Left ventricle myocardium inferior (tissue), 1 donor: ENCODE results near the gene GUCA1C. TPM values are rescaled to one million over a fixed set of nuclear protein-coding genes. Genes with fewer than 3 reads are reported as not detected.

ENCODE experiments used
- DNase-seq: peaks from one replicate; pipeline ENCODE4 v3.0.0-alpha.2; 2020
- H3K27ac ChIP-seq: fragments of 200-600 bp; replicated peaks from 2 replicates; pipeline ENCODE4 v1.8.0; 2021
- H3K27me3 ChIP-seq: fragments of 200-600 bp; 2 replicates; pipeline ENCODE4 v1.8.0; 2021; ENCODE audit warnings: low read depth
- H3K36me3 ChIP-seq: fragments of 200-600 bp; 2 replicates; pipeline ENCODE4 v1.8.0; 2021
- H3K4me1 ChIP-seq: fragments of 200-600 bp; 2 replicates; pipeline ENCODE4 v1.8.0; 2021
- H3K4me3 ChIP-seq: fragments of 200-600 bp; 2 replicates; pipeline ENCODE4 v1.8.0; 2021; ENCODE audit warnings: mild to moderate bottlenecking, moderate library complexity
- H3K9me3 ChIP-seq: fragments of 200-600 bp; replicated peaks from 2 replicates; pipeline ENCODE4 v1.8.0; 2021
- intact Hi-C: fragments of 100-400 bp; cut with micrococcal nuclease; formaldehyde crosslinking; loops from one replicate; pipeline ENCODE4 v1.11.0; 2022
- total RNA-seq: library from RNA; stranded (reverse); fragmentation: NEBNext Ultra II Directional; extraction: Animal tissue kit (Norgen Biotek cat#: 25700); gene quantifications from one replicate; pipeline ENCODE4 v1.2.1, GENCODE V29; 2021
- TF ChIP-seq, protein P1 (sequence below): fragments of 200-600 bp; IDR thresholded peaks from 2 replicates; pipeline ENCODE4 v1.8.0; 2021; ENCODE audit warnings: antibody characterized with exemption, mild to moderate bottlenecking, borderline replicate concordance
- donor health status: DM: no; HTN: yes; CAD: no; lungs with severe emphysema.

The GUCA1C gene
- total RNA-seq, 1 donor from 2014 or later = 5.8 TPM

DNA sequence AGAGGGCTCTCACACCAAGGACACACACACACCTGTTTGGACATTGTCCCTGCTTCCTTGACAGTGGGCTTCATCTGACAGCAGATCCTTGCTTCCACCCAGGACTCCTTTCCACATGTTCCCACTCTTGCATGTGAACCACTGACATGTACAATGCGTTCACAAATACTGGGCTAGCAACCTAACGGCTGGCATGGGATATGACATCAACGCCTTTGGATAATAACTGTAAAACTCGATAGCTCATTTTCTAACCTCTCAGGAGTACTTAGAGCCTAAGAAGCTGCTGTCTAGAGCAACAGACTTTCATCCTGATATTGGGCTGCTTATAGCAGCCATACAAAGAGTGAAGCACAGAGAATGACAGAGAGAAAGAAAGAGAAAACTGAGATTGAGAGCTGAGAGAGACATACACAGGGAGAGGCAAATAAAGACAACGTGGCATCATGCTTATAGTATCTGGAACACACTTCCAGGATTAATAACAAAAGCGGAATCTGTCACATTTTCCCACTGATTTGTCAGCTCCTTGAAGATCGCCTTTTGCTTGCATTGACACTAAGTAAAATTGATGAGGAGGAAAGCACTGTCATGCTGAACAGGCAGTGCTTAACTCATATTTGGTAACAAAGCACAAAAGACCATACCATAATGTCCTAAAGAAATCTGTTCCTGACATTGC is 1.7 kb downstream of the GUCA1C start:
- Histone ChIP-seq H3K4me1 (no peaks in the 10 kb centered on the region), H3K4me3 (no peak overlapping the region), H3K27me3 (no peaks in the 10 kb centered on the region), H3K36me3 (no peaks in the 10 kb centered on the region), H3K9me3 (no peaks in the 10 kb centered on the region), H3K27ac (no peak overlapping the region)
- intact Hi-C loops = no loop called here
- TF ChIP-seq, protein P1, sequence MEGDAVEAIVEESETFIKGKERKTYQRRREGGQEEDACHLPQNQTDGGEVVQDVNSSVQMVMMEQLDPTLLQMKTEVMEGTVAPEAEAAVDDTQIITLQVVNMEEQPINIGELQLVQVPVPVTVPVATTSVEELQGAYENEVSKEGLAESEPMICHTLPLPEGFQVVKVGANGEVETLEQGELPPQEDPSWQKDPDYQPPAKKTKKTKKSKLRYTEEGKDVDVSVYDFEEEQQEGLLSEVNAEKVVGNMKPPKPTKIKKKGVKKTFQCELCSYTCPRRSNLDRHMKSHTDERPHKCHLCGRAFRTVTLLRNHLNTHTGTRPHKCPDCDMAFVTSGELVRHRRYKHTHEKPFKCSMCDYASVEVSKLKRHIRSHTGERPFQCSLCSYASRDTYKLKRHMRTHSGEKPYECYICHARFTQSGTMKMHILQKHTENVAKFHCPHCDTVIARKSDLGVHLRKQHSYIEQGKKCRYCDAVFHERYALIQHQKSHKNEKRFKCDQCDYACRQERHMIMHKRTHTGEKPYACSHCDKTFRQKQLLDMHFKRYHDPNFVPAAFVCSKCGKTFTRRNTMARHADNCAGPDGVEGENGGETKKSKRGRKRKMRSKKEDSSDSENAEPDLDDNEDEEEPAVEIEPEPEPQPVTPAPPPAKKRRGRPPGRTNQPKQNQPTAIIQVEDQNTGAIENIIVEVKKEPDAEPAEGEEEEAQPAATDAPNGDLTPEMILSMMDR = no peak
- DNase-seq = no peak

DNA sequence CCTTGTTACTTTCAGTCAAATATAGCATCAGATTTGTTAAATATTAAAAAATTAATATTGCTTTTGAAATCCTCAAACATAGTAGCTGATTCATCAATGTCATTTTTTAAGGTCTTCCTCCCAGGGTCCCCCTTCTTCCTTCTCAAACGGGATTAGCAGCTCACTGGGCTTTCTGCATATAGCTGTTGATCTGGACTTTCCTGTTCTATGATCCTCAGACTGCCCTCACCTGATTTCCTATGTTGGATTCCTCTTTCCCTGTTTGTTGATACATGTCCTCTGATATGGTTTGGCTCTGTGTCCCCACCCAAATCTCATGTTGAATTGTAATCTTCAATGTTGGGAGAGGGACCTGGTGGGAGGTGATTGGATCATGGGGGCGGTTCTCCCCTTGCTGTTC is 5.8 kb downstream of the GUCA1C start:
- no peaks in the 10 kb centered on the region for H3K4me1 ChIP-seq
- no peak overlapping the region for H3K27ac ChIP-seq
- intact Hi-C loops = no loop called here
- H3K9me3 ChIP-seq = no peaks in the 10 kb centered on the region
- H3K4me3 ChIP-seq = no peak overlapping the region
- H3K27me3 ChIP-seq = no peaks in the 10 kb centered on the region
- TF ChIP-seq, protein P1 = no peak
- no peaks in the 10 kb centered on the region for H3K36me3 ChIP-seq
- no peak for DNase-seq

DNA sequence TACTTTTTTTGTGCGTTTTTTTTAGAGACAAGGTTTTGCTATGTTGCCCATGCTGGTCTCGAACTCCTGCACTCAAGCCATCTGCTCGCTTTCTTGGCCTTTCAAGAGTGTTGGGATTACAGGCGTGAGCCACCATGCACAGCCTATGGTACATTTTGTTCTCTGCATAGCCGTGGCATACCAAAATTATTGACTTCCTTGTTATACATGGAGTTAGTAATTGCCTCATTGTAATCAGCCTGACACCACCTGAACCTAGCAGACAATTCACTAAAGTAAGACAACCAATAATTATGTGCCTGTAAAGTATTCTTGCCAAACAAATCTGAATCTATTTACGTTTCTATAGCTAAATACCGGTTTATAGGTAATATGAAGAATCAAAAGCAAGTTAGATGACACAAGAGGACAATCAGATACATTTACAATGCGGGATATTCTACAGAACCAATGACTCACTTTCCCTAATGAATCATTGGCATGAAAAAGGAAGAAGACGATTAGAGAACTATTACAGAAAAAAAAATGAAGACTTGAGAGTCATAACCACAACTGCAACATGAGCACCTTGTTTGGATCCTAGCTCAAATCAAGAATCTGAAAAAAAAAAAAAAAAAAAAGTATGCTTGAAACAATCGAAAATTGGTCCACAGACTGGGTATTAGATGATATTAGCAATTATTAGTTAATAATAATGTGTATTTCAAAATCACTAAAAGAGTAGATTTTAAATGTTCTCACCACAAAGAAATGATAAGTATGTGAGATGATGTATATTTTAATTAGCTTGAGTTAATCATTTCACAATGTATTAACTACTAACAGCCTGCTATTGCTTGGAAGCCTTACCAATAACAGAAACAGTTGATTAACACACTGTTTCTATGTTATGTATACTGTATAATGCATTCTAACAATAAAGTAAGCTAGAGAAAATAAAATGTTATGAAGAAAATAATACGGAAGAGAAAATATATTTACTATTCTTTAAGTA is 7.1 kb downstream of the GUCA1C start:
- H3K4me1 ChIP-seq = no peaks in the 10 kb centered on the region
- intact Hi-C loops = no loop called here
- TF ChIP-seq, protein P1 = no peak
- H3K4me3 ChIP-seq = no peak overlapping the region
- no peak for DNase-seq
- H3K9me3 ChIP-seq = no peaks in the 10 kb centered on the region
- no peak overlapping the region for H3K27ac ChIP-seq
- no peaks in the 10 kb centered on the region for H3K27me3 ChIP-seq
- H3K36me3 ChIP-seq = no peaks in the 10 kb centered on the region

DNA sequence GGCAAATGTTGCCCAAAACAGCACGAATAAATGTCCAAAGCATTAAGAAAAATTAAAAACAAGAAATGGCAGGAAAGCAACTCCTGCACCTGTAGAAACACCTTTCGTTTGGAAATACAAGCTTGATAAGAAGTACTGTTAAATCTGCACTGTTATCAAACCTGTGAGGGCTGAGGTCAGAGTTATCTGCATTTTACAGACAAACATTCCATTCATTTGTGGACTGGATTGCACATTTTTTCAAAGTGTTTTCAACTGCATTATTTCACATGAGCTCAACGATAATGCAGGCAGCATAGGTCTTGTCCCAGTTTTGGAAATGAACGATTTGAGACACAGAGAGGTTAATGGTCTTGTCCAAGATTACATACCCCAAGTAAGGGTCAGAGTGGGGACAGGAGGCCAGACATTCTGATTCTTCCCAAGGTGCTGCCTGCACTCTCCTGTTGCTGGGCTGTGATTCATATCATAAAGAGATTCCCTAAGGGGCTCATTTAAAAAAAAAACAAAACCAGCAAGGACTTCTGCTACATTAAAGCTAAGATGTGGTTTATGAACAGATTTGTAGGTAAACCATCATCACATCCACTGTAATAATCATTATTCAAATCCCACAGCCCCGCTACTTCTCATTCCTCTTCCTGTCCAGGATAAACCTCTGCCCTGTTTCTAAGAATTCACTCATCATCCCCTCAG is 13.0 kb downstream of the GUCA1C start:
- Histone ChIP-seq H3K27ac (no peak overlapping the region), H3K9me3 (no peaks in the 10 kb centered on the region), H3K36me3 (no peaks in the 10 kb centered on the region), H3K4me3 (no peak overlapping the region), H3K4me1 (peaks cover 17% of the 10 kb centered on the region), H3K27me3 (no peaks in the 10 kb centered on the region)
- TF ChIP-seq, protein P1 = no peak
- intact Hi-C loops = no loop called here
- DNase-seq = no peak

DNA sequence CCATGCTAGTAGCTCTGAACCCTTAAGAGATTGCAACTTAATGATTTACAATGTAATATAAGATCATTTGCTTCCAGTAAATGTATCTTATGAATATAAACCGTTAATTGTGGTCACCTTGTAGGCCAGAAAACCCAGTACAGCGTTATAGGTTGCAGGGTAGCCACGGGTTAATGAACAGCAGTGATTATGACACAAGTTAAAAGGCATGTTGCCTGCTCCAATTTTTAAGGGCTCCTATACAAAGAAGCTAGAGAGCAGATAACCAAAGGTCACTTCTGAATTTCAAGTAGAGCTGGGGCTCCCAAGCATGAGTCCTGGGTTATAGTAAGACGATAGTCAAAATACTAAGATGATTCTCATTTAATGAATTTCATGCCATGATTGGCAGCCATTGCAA is 13.5 kb downstream of the GUCA1C start:
- Histone ChIP-seq H3K4me3 (no peak overlapping the region), H3K27me3 (no peaks in the 10 kb centered on the region), H3K9me3 (no peaks in the 10 kb centered on the region), H3K4me1 (peaks cover 17% of the 10 kb centered on the region), H3K36me3 (no peaks in the 10 kb centered on the region), H3K27ac (no peak overlapping the region)
- no peak for DNase-seq
- intact Hi-C loops = no loop called here
- TF ChIP-seq, protein P1 = no peak
